SK-N-SH (cell line): Measurements from ENCODE around the gene FMN1. TPM values are rescaled to one million over a fixed set of nuclear protein-coding genes. Genes with fewer than 3 reads are reported as not detected.

Source experiments
- CTCF ChIA-PET: fragments of 300-600, 350-600 bp; formaldehyde crosslinking; extraction: SDS; loops from one replicate; lab custom pipeline; 2021; lab: Yijun Ruan, JAX
- POLR2A ChIA-PET: fragments of 350-600 bp; sonication (Branson Sonifier 250); formaldehyde crosslinking; extraction: SDS; loops from one replicate; lab custom pipeline; 2020; ENCODE audit warnings: antibody characterized with exemption, inconsistent platforms; lab: Yijun Ruan, JAX
- DNase-seq: peaks from one replicate; pipeline ENCODE4 v3.0.0; 2012
- H2AFZ ChIP-seq: fragments of 200-600 bp; sonication (generic); 2 replicates; pipeline ENCODE4 v1.8.1; 2016; ENCODE audit warnings: antibody characterized with exemption, mild to moderate bottlenecking, low read depth
- H3F3A ChIP-seq: fragments of 200-600 bp; sonication (generic); replicated peaks from 2 replicates; pipeline ENCODE3; 2016; ENCODE audit warnings: antibody characterized with exemption, mild to moderate bottlenecking; ENCODE audit not compliant: insufficient read depth
- H3K27ac ChIP-seq, 2 experiments: fragments of 200-500 bp in 1 of 2; fragments of 200-600 bp in 1 of 2; sonication (Bioruptor generic) in 1 of 2; sonication (generic), shearing (Covaris generic) in 1 of 2; 2 replicates each; pipeline versions ENCODE4 v1.5.1 to v1.6.1; 2014 to 2016; ENCODE audit warnings: low read depth in 2 of 2, inconsistent platforms in 1 of 2, low read length in 1 of 2, mild to moderate bottlenecking in 1 of 2, mixed read lengths in 1 of 2
- H3K27me3 ChIP-seq: fragments of 200-600 bp; sonication (generic), shearing (Covaris generic); 2 replicates; pipeline ENCODE4 v1.6.1; 2016; ENCODE audit warnings: mixed run types; ENCODE audit not compliant: insufficient read depth
- H3K36me3 ChIP-seq, 2 experiments: fragments of 200-500 bp in 1 of 2; fragments of 200-600 bp in 1 of 2; sonication (Bioruptor generic) in 1 of 2; sonication (generic) in 1 of 2; replicated peaks in 1 of 2; 2 replicates each; pipeline versions ENCODE3 to v1.5.1; 2014 to 2016; ENCODE audit warnings: low read length in 1 of 2, mild to moderate bottlenecking in 1 of 2; ENCODE audit not compliant: insufficient read depth in 2 of 2, control insufficient read depth in 1 of 2
- H3K4me1 ChIP-seq, 2 experiments: fragments of 200-500 bp in 1 of 2; fragments of 200-600 bp in 1 of 2; sonication (Bioruptor generic) in 1 of 2; sonication (generic), shearing (Covaris generic) in 1 of 2; 2 replicates each; pipeline versions ENCODE4 v1.5.1 to v1.6.1; 2014 to 2016; ENCODE audit warnings: low read depth in 1 of 2, low read length in 1 of 2, mixed run types in 1 of 2; ENCODE audit not compliant: insufficient read depth in 2 of 2, control insufficient read depth in 1 of 2
- H3K4me2 ChIP-seq: fragments of 200-600 bp; sonication (generic), shearing (Covaris generic); 2 replicates; pipeline ENCODE4 v1.6.1; 2017; ENCODE audit warnings: mixed run types
- H3K4me3 ChIP-seq, 2 experiments: fragments of 200-500 bp in 1 of 2; fragments of 200-600 bp in 1 of 2; sonication (Bioruptor generic) in 1 of 2; sonication (generic), shearing (Covaris generic) in 1 of 2; 2 replicates each; pipeline versions ENCODE4 v1.5.1 to v1.8.1; 2014 to 2016; ENCODE audit warnings: low read depth in 2 of 2, inconsistent platforms in 1 of 2, low read length in 1 of 2, mild to moderate bottlenecking in 1 of 2, mixed read lengths in 1 of 2, moderate library complexity in 1 of 2
- H3K79me2 ChIP-seq: fragments of 200-600 bp; sonication (generic); 2 replicates; pipeline ENCODE4 v1.8.1; 2017; ENCODE audit warnings: mild to moderate bottlenecking; ENCODE audit not compliant: insufficient read depth
- H3K9ac ChIP-seq: fragments of 200-600 bp; sonication (generic); 2 replicates; pipeline ENCODE4 v1.6.1; 2017; ENCODE audit warnings: mixed run types
- H3K9me2 ChIP-seq: fragments of 200-600 bp; sonication (generic); 2 replicates; pipeline ENCODE4 v1.6.1; 2017; ENCODE audit warnings: mixed run types
- H3K9me3 ChIP-seq: fragments of 200-600 bp; sonication (generic); 2 replicates; pipeline ENCODE4 v1.6.1; 2017; ENCODE audit warnings: mixed run types, mild to moderate bottlenecking, moderate library complexity
- H4K20me1 ChIP-seq: fragments of 200-600 bp; sonication (generic); 2 replicates; pipeline ENCODE4 v1.6.1; 2017; ENCODE audit warnings: mild to moderate bottlenecking, mixed run types; ENCODE audit not compliant: insufficient read depth
- ELF1 ChIP-seq: IDR thresholded peaks from 2 replicates; pipeline ENCODE4 v1.4.0; 2012
- EZH2phosphoT487 ChIP-seq: fragments of 200-600 bp; sonication (generic); IDR thresholded peaks from 2 replicates; pipeline ENCODE4 v1.6.1; 2017; ENCODE audit warnings: low read depth, mixed run types, mild to moderate bottlenecking, antibody characterized with exemption, moderate library complexity, borderline replicate concordance
- FOXJ3 ChIP-seq: sonication (generic); formaldehyde crosslinking; IDR thresholded peaks from 2 replicates; pipeline ENCODE4 v1.5.1; 2020; ENCODE audit warnings: mild to moderate bottlenecking, missing genetic modification reagents
- FOXM1 ChIP-seq: IDR thresholded peaks from 2 replicates; pipeline ENCODE4 v1.4.0; 2012; ENCODE audit warnings: low read depth, mild to moderate bottlenecking
- GABPA ChIP-seq: IDR thresholded peaks from 2 replicates; pipeline ENCODE4 v1.4.0; 2012; ENCODE audit warnings: low read depth, mild to moderate bottlenecking
- JUND ChIP-seq: IDR thresholded peaks from 2 replicates; pipeline ENCODE4 v1.4.0; 2012
- NFIC ChIP-seq: IDR thresholded peaks from 2 replicates; pipeline ENCODE4 v1.4.0; 2012; ENCODE audit warnings: borderline replicate concordance
- RAD21 ChIP-seq: IDR thresholded peaks from 2 replicates; pipeline ENCODE4 v1.6.1; 2012; ENCODE audit warnings: mild to moderate bottlenecking, low read length
- RCOR1 ChIP-seq: fragments of 150-350 bp; IDR thresholded peaks from 2 replicates; pipeline ENCODE4 v1.6.1; 2017; ENCODE audit warnings: antibody characterized with exemption, low read length
- SIN3A ChIP-seq: IDR thresholded peaks from 2 replicates; pipeline ENCODE4 v1.6.1; 2012; ENCODE audit warnings: low read depth, mild to moderate bottlenecking, low read length, moderate library complexity, borderline replicate concordance
- SMC3 ChIP-seq: IDR thresholded peaks from 2 replicates; pipeline ENCODE4 v1.6.1; 2012; ENCODE audit warnings: low read depth, low read length, improper control_type of control experiment
- TAF1 ChIP-seq: IDR thresholded peaks from 2 replicates; pipeline ENCODE4 v1.6.1; 2012; ENCODE audit warnings: low read depth, mild to moderate bottlenecking, low read length, moderate library complexity, borderline replicate concordance
- TCF12 ChIP-seq: IDR thresholded peaks from 2 replicates; pipeline ENCODE4 v1.4.0; 2012
- TEAD4 ChIP-seq: IDR thresholded peaks from 2 replicates; pipeline ENCODE4 v1.4.0; 2012; ENCODE audit warnings: mild to moderate bottlenecking, borderline replicate concordance; ENCODE audit not compliant: insufficient read depth
- WGBS: methylation state at CpG from one replicate; pipeline ENCODE4 v1.1.6; 2017; ENCODE audit warnings: low lambda C conversion rate; 5-methylcytosine and 5-hydroxymethylcytosine counted together
- polyA plus RNA-seq, 3 experiments: library from polyadenylated mRNA; depleted of rRNA; stranded (reverse); fragments of >200 nt; gene quantifications; 2 replicates each; pipeline ENCODE4 v1.2.3, GENCODE V29; 2012
- TF ChIP-seq, protein P1 (sequence below): IDR thresholded peaks from 2 replicates; pipeline ENCODE4 v1.6.1; 2012; ENCODE audit warnings: mild to moderate bottlenecking, low read depth, low read length, moderate library complexity
- TF ChIP-seq, protein P2 (sequence below): IDR thresholded peaks from 2 replicates; pipeline ENCODE4 v1.4.0; 2012; ENCODE audit warnings: low read depth
- TF ChIP-seq, protein P3 (sequence below): fragments of 150-350 bp; IDR thresholded peaks from 2 replicates; pipeline ENCODE4 v1.6.1; 2017; ENCODE audit warnings: antibody characterized with exemption, low read length, low read depth, borderline replicate concordance
- TF ChIP-seq, protein P4 (sequence below): IDR thresholded peaks from 2 replicates; pipeline ENCODE4 v1.4.0; 2012; ENCODE audit warnings: low read depth, borderline replicate concordance
- TF ChIP-seq, protein P5 (sequence below): IDR thresholded peaks from 2 replicates; pipeline ENCODE4; 2012

FMN1 gene
- polyA plus RNA-seq, 1 of the 3 experiments (the other 2 are of a cell fraction) = 9.1 TPM

DNA sequence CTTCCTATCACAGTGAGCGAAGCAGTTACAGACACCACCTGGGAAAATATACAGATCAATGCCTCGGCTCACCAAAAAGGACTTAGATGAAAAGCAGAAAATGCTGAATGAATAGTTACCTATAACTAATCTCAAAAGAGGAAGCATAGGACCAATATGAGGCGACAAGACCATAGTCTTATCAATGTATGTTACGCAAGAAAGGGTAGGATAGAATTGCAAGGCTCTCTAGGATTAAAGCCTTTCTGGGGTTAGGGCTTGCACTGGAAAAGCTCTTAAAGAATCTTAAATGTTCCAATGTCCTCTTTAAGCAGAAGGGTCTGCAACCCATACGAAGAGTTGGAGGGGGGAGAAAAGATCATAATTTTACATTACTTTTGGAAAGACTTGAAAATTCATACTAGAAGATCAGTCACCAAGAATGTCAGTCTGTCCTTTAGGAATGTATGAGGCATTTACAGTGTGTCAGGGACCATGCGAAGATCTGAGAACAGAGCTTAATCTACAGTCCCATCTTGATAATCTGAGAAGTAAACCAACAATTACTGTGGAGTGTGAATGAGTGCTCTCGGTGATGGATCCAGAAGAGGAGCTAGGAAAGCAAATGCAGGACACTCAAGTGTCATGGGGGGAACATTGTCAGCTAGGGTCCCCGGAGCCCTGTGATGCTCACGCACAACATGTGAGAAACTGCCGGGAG, 290.8 kb downstream of the FMN1 start (continued):
- TF ChIP-seq, protein P1, sequence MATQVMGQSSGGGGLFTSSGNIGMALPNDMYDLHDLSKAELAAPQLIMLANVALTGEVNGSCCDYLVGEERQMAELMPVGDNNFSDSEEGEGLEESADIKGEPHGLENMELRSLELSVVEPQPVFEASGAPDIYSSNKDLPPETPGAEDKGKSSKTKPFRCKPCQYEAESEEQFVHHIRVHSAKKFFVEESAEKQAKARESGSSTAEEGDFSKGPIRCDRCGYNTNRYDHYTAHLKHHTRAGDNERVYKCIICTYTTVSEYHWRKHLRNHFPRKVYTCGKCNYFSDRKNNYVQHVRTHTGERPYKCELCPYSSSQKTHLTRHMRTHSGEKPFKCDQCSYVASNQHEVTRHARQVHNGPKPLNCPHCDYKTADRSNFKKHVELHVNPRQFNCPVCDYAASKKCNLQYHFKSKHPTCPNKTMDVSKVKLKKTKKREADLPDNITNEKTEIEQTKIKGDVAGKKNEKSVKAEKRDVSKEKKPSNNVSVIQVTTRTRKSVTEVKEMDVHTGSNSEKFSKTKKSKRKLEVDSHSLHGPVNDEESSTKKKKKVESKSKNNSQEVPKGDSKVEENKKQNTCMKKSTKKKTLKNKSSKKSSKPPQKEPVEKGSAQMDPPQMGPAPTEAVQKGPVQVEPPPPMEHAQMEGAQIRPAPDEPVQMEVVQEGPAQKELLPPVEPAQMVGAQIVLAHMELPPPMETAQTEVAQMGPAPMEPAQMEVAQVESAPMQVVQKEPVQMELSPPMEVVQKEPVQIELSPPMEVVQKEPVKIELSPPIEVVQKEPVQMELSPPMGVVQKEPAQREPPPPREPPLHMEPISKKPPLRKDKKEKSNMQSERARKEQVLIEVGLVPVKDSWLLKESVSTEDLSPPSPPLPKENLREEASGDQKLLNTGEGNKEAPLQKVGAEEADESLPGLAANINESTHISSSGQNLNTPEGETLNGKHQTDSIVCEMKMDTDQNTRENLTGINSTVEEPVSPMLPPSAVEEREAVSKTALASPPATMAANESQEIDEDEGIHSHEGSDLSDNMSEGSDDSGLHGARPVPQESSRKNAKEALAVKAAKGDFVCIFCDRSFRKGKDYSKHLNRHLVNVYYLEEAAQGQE = no peak
- TF ChIP-seq JUND = no peak
- TF ChIP-seq, all 33 proteins: peak for 0

DNA sequence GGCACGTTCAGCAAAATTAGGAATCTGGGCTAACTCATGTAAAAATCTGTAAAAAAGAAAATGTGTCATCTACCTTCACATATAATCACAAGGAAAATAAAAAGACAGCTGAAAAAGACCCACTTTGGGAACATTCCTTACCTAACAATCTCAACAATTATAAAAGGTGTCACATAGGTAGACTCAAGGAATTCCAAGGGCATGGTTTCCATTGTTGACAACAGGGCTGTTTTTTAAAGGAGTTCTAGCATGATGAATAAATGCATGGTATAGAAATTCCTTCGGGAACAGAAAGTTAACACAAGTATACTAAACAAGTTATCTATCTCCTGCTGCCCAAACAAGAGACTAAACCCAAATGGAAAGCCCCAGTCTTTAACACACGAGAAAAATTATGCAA, 292.5 kb downstream of the FMN1 start:
- Histone ChIP-seq H3K4me3 (no peak overlapping the region), H3F3A (peaks cover 13% of the 10 kb centered on the region)

DNA sequence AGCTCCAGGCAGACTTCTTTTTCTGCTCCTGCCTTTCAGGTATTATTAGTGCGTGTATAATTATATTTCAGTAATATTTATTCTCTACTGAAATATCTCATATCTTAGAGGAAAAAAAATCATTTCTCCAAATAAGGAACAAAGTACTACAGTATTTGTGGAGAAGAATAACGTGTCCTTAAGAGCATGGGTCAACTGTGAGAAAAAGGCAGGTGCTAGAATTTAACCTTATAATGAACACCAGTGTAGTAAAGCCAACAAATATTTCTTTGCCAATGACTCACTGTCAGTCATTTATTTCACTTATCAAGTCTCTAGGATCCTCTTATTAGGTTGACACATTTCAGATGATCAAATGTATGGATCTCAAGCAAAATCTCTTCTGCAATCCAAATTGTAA, 293.3 kb downstream of the FMN1 start:
- Histone ChIP-seq H3F3A (peaks cover 13% of the 10 kb centered on the region), H3K4me3 (no peak overlapping the region), H3K9me3 (no peaks in the 10 kb centered on the region), H3K4me2 (no peak overlapping the region), H3K79me2 (peaks cover 19% of the 10 kb centered on the region; the same call in 1 of the 2 replicates), H3K4me1 (no peaks in the 10 kb centered on the region), H3K27ac (no peak overlapping the region), H4K20me1 (no peaks in the 10 kb centered on the region), H2AFZ (no peak overlapping the region), H3K9me2 (no peaks in the 10 kb centered on the region), H3K9ac (no peak overlapping the region), H3K27me3 (no peaks in the 10 kb centered on the region), H3K36me3 (peaks cover 60 to 91% of the 10 kb centered on the region in 2 experiments)
- 93% methylated on average over 2 of the region's 2 CpGs for WGBS
- no peak for DNase-seq
- POLR2A ChIA-PET = no interaction called here
- CTCF ChIA-PET = interaction anchor here (1.5 kb wide), 1 partner anchor 32 kb away, joined by 3 read pairs; no protein-coding TSS in a partner anchor
- TF ChIP-seq GABPA (no peak), RAD21 (no peak), TCF12 (no peak), SIN3A (no peak), FOXM1 (no peak), SMC3 (no peak), EZH2phosphoT487 (no peak), ELF1 (no peak), NFIC (no peak), RCOR1 (no peak), TEAD4 (no peak)
- TF ChIP-seq, protein P2, sequence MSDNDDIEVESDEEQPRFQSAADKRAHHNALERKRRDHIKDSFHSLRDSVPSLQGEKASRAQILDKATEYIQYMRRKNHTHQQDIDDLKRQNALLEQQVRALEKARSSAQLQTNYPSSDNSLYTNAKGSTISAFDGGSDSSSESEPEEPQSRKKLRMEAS = no peak
- TF ChIP-seq, protein P3, sequence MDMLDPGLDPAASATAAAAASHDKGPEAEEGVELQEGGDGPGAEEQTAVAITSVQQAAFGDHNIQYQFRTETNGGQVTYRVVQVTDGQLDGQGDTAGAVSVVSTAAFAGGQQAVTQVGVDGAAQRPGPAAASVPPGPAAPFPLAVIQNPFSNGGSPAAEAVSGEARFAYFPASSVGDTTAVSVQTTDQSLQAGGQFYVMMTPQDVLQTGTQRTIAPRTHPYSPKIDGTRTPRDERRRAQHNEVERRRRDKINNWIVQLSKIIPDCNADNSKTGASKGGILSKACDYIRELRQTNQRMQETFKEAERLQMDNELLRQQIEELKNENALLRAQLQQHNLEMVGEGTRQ = no peak
- TF ChIP-seq, protein P4, sequence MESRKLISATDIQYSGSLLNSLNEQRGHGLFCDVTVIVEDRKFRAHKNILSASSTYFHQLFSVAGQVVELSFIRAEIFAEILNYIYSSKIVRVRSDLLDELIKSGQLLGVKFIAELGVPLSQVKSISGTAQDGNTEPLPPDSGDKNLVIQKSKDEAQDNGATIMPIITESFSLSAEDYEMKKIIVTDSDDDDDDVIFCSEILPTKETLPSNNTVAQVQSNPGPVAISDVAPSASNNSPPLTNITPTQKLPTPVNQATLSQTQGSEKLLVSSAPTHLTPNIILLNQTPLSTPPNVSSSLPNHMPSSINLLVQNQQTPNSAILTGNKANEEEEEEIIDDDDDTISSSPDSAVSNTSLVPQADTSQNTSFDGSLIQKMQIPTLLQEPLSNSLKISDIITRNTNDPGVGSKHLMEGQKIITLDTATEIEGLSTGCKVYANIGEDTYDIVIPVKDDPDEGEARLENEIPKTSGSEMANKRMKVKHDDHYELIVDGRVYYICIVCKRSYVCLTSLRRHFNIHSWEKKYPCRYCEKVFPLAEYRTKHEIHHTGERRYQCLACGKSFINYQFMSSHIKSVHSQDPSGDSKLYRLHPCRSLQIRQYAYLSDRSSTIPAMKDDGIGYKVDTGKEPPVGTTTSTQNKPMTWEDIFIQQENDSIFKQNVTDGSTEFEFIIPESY = no peak
- TF ChIP-seq, protein P5, sequence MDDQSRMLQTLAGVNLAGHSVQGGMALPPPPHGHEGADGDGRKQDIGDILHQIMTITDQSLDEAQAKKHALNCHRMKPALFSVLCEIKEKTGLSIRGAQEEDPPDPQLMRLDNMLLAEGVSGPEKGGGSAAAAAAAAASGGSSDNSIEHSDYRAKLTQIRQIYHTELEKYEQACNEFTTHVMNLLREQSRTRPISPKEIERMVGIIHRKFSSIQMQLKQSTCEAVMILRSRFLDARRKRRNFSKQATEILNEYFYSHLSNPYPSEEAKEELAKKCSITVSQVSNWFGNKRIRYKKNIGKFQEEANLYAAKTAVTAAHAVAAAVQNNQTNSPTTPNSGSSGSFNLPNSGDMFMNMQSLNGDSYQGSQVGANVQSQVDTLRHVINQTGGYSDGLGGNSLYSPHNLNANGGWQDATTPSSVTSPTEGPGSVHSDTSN = no peak

More for the DNA sequence above, 292.5 kb downstream of the FMN1 start:
- CTCF ChIA-PET = no interaction called here
- POLR2A ChIA-PET = no interaction called here
- Histone ChIP-seq H3K4me2 (no peak overlapping the region), H4K20me1 (no peaks in the 10 kb centered on the region), H3K4me1 (no peaks in the 10 kb centered on the region), H3K27me3 (no peaks in the 10 kb centered on the region), H3K79me2 (peaks cover 21% of the 10 kb centered on the region; the same call in 1 of the 2 replicates), H3K9me2 (no peaks in the 10 kb centered on the region), H3K9me3 (no peaks in the 10 kb centered on the region), H3K36me3 (peaks cover 57 to 91% of the 10 kb centered on the region in 2 experiments), H2AFZ (no peak overlapping the region), H3K9ac (no peak overlapping the region), H3K27ac (no peak overlapping the region)
- DNase-seq = no peak
- TF ChIP-seq SMC3 (no peak), TAF1 (no peak), FOXJ3 (no peak), SIN3A (no peak), NFIC (no peak)
- 80% methylated on average over 3 of the region's 3 CpGs for WGBS
